Liver (tissue), 9 donors: ENCODE measurements around the gene VWA3A. TPM values are rescaled to one million over a fixed set of nuclear protein-coding genes. Genes with fewer than 3 reads are reported as not detected.

ENCODE experiments used
- DNase-seq: peaks from one replicate; pipeline ENCODE4 v3.0.0-alpha.2; 2017; ENCODE audit warnings: low spot score
- H3K27ac ChIP-seq, 2 donors: one replicate each; pipeline ENCODE4 v1.7.0; 2013; ENCODE audit warnings: inconsistent platforms in 2 of 2, low read length in 2 of 2, control low read depth in 1 of 2, low read depth in 1 of 2, mild to moderate bottlenecking in 1 of 2
- H3K27me3 ChIP-seq, 4 donors: one replicate each; pipeline versions ENCODE4 v1.6.1 to v1.7.0; 2013; ENCODE audit warnings: low read length in 3 of 4, inconsistent platforms in 1 of 4, mild to moderate bottlenecking in 1 of 4, moderate library complexity in 1 of 4; ENCODE audit not compliant: control insufficient read depth in 4 of 4, insufficient read depth in 4 of 4
- H3K36me3 ChIP-seq, 4 donors: one replicate each; pipeline versions ENCODE4 v1.6.1 to v1.7.0; 2013; ENCODE audit warnings: low read length in 3 of 4, mild to moderate bottlenecking in 3 of 4, low read depth in 1 of 4, moderate library complexity in 1 of 4; ENCODE audit not compliant: control insufficient read depth in 4 of 4, insufficient read depth in 3 of 4
- H3K4me1 ChIP-seq, 4 donors: one replicate each; pipeline versions ENCODE4 v1.6.1 to v1.7.0; 2013; ENCODE audit warnings: low read length in 3 of 4, mild to moderate bottlenecking in 3 of 4, moderate library complexity in 1 of 4; ENCODE audit not compliant: control insufficient read depth in 4 of 4, insufficient read depth in 4 of 4
- H3K4me3 ChIP-seq, 3 donors: one replicate each; pipeline versions ENCODE4 v1.6.1 to v1.7.0; 2013; ENCODE audit warnings: low read length in 3 of 3, control low read depth in 1 of 3, low read depth in 1 of 3, mild to moderate bottlenecking in 1 of 3
- H3K9ac ChIP-seq, 2 donors: one replicate each; pipeline ENCODE4 v1.7.0; 2013; ENCODE audit warnings: low read length in 2 of 2, mild to moderate bottlenecking in 2 of 2, moderate library complexity in 2 of 2, control low read depth in 1 of 2, low read depth in 1 of 2
- H3K9me3 ChIP-seq, 4 donors: one replicate each; pipeline versions ENCODE4 v1.6.1 to v1.7.0; 2013; ENCODE audit warnings: low read length in 3 of 4; ENCODE audit not compliant: control insufficient read depth in 4 of 4
- ATF3 ChIP-seq: IDR thresholded peaks from 2 replicates; pipeline ENCODE4 v1.6.1; 2016; ENCODE audit warnings: antibody characterized with exemption
- CTCF ChIP-seq: fragments of 150-350 bp; IDR thresholded peaks from 2 replicates; pipeline ENCODE4 v1.5.1; 2017; ENCODE audit warnings: improper control_type of control experiment, low read depth, low read length; ENCODE audit not compliant: missing input control
- EGR1 ChIP-seq, 2 donors: IDR thresholded peaks; 2 replicates each; pipeline ENCODE4 v1.6.1; 2016 to 2018; ENCODE audit warnings: antibody characterized with exemption in 2 of 2, low read depth in 2 of 2
- FOXA1 ChIP-seq: IDR thresholded peaks from 2 replicates; pipeline ENCODE4 v1.6.1; 2016; ENCODE audit warnings: antibody characterized with exemption
- FOXA2 ChIP-seq: IDR thresholded peaks from 2 replicates; pipeline ENCODE4 v1.6.1; 2016; ENCODE audit warnings: antibody characterized with exemption
- GABPA ChIP-seq, 2 donors: IDR thresholded peaks in 1 of 2; conservative IDR thresholded peaks in 1 of 2; 2 replicates each; pipeline ENCODE4 v1.6.1; 2016; ENCODE audit warnings: antibody characterized with exemption in 2 of 2, mild to moderate bottlenecking in 1 of 2, moderate library complexity in 1 of 2
- HNF4A ChIP-seq, 2 donors: conservative IDR thresholded peaks; 2 replicates each; pipeline ENCODE4 v1.6.1; 2016; ENCODE audit warnings: antibody characterized with exemption in 2 of 2, mild to moderate bottlenecking in 2 of 2
- HNF4G ChIP-seq: IDR thresholded peaks from 2 replicates; pipeline ENCODE4 v1.6.1; 2016; ENCODE audit warnings: antibody characterized with exemption
- JUND ChIP-seq, 2 donors: IDR thresholded peaks; 2 replicates each; pipeline ENCODE4 v1.6.1; 2016; ENCODE audit warnings: antibody characterized with exemption in 2 of 2
- NR2F2 ChIP-seq: IDR thresholded peaks from 2 replicates; pipeline ENCODE4 v1.6.1; 2016; ENCODE audit warnings: antibody characterized with exemption
- RAD21 ChIP-seq, 2 donors: IDR thresholded peaks; 2 replicates each; pipeline ENCODE4 v1.6.1; 2016; ENCODE audit warnings: antibody characterized with exemption in 2 of 2, mild to moderate bottlenecking in 2 of 2
- RXRA ChIP-seq, 2 donors: IDR thresholded peaks; 2 replicates each; pipeline ENCODE4 v1.6.1; 2017 to 2018; ENCODE audit warnings: antibody characterized with exemption in 2 of 2, mild to moderate bottlenecking in 1 of 2
- SP1 ChIP-seq: IDR thresholded peaks from 2 replicates; pipeline ENCODE4 v1.6.1; 2018; ENCODE audit warnings: antibody characterized with exemption, mild to moderate bottlenecking
- TAF1 ChIP-seq: conservative IDR thresholded peaks from 2 replicates; pipeline ENCODE4 v1.6.1; 2016; ENCODE audit warnings: antibody characterized with exemption, mild to moderate bottlenecking
- YY1 ChIP-seq: IDR thresholded peaks from 2 replicates; pipeline ENCODE4 v1.6.1; 2016; ENCODE audit warnings: antibody characterized with exemption, mild to moderate bottlenecking
- WGBS: extraction: QIAGEN DNeasy Blood & Tissue Kit; methylation state at CpG from one replicate; pipeline ENCODE4 v1.1.7; 2013; 5-methylcytosine and 5-hydroxymethylcytosine counted together
- polyA plus RNA-seq, 2 donors: library from polyadenylated mRNA; stranded (reverse) in 1 of 2; unstranded in 1 of 2; fragments of 200-250 nt in 1 of 2; fragments of >200 nt in 1 of 2; fragmentation: Nextera tagmentation in 1 of 2; extraction: Ambion mirVana in 1 of 2; gene quantifications; one replicate each; pipeline versions ENCODE4 v1.2.1 to v1.2.3, GENCODE V29; 2013 to 2015
- total RNA-seq, 2 donors: library from RNA; depleted of rRNA; stranded (reverse); fragments of >200 nt; gene quantifications; one replicate each; pipeline ENCODE4 v1.2.3, GENCODE V29; 2014
- TF ChIP-seq, protein P1 (sequence below): IDR thresholded peaks from 2 replicates; pipeline ENCODE4 v1.6.1; 2016; ENCODE audit warnings: antibody characterized with exemption
- TF ChIP-seq, protein P2 (sequence below): IDR thresholded peaks from 2 replicates; pipeline ENCODE4 v1.6.1; 2016; ENCODE audit warnings: antibody characterized with exemption
- TF ChIP-seq, protein P3 (sequence below): IDR thresholded peaks from 2 replicates; pipeline ENCODE4 v1.6.1; 2016; ENCODE audit warnings: antibody characterized with exemption, mild to moderate bottlenecking
- donor health status: healthy.
- donor health status: healthy.
- donor health status: healthy.
- donor health status: healthy.
- donor health status: healthy.

VWA3A gene
- total and polyA plus RNA-seq, 4 donors, result 0.05 to 0.17 TPM; not detected in 2

DNA sequence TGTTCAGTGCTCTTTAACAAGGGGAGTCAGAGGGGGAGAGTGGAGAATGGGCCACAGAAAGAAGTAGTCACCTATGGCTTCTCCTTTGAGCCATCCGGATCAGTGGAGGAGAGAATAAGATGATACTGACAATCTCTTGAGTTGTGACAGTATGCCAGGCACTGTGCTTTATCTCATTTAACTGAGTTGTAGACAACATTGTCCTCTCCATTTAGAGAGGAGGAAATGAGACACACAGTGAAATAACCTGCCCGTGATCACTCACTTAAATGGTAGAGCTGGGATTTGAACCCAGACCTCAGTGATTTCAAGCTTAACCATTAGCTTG lies 95.9 kb downstream of the VWA3A start:
- Histone ChIP-seq H3K27ac (no peak overlapping the region), H3K36me3 (no peaks in the 10 kb centered on the region), H3K9ac (no peak overlapping the region), H3K4me1 (peaks cover 2 to 36% (median 27%) of the 10 kb centered on the region in 4 donors), H3K9me3 (no peaks in the 10 kb centered on the region), H3K27me3 (no peaks in the 10 kb centered on the region), H3K4me3 (no peak overlapping the region)
- DNase-seq, result no peak
- TF ChIP-seq CTCF (no peak), YY1 (no peak), RAD21 (IDR thresholded peaks at IDR 0.05) (no peak), JUND (IDR thresholded peaks at IDR 0.05) (no peak), HNF4G (no peak), HNF4A (conservative IDR thresholded peaks at IDR 0.05) (no peak), FOXA1 (no peak), NR2F2 (no peak), FOXA2 (no peak), TAF1 (no peak), ATF3 (no peak), EGR1 (IDR thresholded peaks at IDR 0.05; ENCODE audit: low read depth in 2 of 2) (no peak), RXRA (IDR thresholded peaks at IDR 0.05) (no peak), GABPA (IDR thresholded peaks at IDR 0.05 in 1 of 2, conservative IDR thresholded peaks at IDR 0.05 in 1 of 2) (no peak), SP1 (no peak)
- TF ChIP-seq, protein P1, sequence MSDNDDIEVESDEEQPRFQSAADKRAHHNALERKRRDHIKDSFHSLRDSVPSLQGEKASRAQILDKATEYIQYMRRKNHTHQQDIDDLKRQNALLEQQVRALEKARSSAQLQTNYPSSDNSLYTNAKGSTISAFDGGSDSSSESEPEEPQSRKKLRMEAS, result no peak
- TF ChIP-seq, protein P2, sequence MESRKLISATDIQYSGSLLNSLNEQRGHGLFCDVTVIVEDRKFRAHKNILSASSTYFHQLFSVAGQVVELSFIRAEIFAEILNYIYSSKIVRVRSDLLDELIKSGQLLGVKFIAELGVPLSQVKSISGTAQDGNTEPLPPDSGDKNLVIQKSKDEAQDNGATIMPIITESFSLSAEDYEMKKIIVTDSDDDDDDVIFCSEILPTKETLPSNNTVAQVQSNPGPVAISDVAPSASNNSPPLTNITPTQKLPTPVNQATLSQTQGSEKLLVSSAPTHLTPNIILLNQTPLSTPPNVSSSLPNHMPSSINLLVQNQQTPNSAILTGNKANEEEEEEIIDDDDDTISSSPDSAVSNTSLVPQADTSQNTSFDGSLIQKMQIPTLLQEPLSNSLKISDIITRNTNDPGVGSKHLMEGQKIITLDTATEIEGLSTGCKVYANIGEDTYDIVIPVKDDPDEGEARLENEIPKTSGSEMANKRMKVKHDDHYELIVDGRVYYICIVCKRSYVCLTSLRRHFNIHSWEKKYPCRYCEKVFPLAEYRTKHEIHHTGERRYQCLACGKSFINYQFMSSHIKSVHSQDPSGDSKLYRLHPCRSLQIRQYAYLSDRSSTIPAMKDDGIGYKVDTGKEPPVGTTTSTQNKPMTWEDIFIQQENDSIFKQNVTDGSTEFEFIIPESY, result no peak
- TF ChIP-seq, protein P3, sequence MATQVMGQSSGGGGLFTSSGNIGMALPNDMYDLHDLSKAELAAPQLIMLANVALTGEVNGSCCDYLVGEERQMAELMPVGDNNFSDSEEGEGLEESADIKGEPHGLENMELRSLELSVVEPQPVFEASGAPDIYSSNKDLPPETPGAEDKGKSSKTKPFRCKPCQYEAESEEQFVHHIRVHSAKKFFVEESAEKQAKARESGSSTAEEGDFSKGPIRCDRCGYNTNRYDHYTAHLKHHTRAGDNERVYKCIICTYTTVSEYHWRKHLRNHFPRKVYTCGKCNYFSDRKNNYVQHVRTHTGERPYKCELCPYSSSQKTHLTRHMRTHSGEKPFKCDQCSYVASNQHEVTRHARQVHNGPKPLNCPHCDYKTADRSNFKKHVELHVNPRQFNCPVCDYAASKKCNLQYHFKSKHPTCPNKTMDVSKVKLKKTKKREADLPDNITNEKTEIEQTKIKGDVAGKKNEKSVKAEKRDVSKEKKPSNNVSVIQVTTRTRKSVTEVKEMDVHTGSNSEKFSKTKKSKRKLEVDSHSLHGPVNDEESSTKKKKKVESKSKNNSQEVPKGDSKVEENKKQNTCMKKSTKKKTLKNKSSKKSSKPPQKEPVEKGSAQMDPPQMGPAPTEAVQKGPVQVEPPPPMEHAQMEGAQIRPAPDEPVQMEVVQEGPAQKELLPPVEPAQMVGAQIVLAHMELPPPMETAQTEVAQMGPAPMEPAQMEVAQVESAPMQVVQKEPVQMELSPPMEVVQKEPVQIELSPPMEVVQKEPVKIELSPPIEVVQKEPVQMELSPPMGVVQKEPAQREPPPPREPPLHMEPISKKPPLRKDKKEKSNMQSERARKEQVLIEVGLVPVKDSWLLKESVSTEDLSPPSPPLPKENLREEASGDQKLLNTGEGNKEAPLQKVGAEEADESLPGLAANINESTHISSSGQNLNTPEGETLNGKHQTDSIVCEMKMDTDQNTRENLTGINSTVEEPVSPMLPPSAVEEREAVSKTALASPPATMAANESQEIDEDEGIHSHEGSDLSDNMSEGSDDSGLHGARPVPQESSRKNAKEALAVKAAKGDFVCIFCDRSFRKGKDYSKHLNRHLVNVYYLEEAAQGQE, result no peak
- WGBS, result 73% methylated on average over 2 of the region's 2 CpGs
